Choroid plexus epithelial cell (primary cell): ENCODE results near the gene TOX3.

ENCODE experiments used
- DNase-seq: peaks from one replicate; pipeline ENCODE4 v3.0.0-alpha.2; 2010; ENCODE audit warnings: low read depth
- H3K4me3 ChIP-seq: 2 replicates; pipeline ENCODE4 v1.5.1; 2011; ENCODE audit warnings: low read depth, mild to moderate bottlenecking, control low read depth, low read length, moderate library complexity
- TF ChIP-seq, protein P1 (sequence below): conservative IDR thresholded peaks from 2 replicates; pipeline ENCODE4 v1.5.1; 2011; ENCODE audit warnings: low read depth, mild to moderate bottlenecking, control low read depth, inconsistent platforms, low read length, moderate library complexity

Gene TOX3

DNA sequence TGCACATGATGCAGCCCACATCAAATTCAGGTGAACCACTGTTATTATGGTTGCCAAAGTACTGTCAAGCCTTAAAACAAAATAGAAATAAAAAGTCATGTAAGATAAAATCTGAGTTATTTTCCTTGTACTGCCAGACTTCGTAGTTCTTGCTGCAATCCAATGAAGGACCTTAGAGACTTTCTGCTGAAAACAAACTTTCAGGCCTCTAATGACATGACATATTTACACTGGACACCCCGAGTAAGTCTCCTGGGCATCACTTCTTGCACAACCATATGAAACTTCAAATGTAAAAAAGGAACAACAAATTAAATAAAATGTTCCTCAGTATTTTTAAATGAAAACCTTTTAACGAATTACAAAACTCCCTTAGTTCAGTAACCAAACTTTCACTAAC, 66.7 kb downstream of the TOX3 start:
- no peak for DNase-seq
- TF ChIP-seq, protein P1, sequence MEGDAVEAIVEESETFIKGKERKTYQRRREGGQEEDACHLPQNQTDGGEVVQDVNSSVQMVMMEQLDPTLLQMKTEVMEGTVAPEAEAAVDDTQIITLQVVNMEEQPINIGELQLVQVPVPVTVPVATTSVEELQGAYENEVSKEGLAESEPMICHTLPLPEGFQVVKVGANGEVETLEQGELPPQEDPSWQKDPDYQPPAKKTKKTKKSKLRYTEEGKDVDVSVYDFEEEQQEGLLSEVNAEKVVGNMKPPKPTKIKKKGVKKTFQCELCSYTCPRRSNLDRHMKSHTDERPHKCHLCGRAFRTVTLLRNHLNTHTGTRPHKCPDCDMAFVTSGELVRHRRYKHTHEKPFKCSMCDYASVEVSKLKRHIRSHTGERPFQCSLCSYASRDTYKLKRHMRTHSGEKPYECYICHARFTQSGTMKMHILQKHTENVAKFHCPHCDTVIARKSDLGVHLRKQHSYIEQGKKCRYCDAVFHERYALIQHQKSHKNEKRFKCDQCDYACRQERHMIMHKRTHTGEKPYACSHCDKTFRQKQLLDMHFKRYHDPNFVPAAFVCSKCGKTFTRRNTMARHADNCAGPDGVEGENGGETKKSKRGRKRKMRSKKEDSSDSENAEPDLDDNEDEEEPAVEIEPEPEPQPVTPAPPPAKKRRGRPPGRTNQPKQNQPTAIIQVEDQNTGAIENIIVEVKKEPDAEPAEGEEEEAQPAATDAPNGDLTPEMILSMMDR, result no peak
- H3K4me3 ChIP-seq, result no peak overlapping the region

DNA sequence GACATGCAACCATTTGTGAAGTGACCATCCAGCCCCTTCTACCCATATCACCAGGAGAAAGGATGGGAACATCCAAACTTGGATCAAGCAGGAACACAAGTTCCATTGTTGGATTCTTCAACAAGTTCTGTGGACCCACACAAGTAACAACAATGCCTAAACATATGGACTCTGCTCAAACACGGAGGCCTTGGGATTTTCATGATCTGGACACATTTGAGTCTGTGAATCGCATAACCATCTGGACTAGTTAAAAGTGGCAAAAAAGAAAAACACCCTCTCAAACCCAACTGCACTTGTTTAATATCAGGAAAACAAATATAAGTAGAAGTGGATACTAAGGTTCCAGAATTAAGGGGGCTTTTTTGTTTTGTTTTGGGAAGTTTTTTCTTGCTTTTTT, 70.8 kb downstream of the TOX3 start:
- TF ChIP-seq, protein P1, result no peak
- no peak for DNase-seq
- H3K4me3 ChIP-seq, result no peak overlapping the region

DNA sequence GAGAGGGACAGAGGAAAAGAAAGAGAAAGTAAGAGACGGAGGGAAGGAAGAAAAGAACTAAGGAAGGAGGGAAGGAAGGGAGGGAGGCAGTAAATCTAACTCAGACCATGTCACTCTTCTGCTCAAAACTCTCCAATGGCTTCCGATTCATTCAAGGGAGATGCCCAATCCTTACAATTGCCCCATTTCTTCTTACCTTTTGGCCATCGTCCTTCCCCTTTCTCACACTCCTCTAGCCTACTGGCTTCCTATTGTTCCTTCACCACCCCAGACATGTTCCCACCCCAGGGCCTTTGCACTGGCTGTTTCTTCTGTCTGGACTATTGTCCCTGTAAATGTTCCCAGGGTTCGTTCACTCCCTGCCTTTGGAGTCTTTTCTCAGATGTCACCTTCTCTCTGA, 72.3 kb downstream of the TOX3 start:
- TF ChIP-seq, protein P1, result no peak
- DNase-seq, result no peak
- no peak overlapping the region for H3K4me3 ChIP-seq

DNA sequence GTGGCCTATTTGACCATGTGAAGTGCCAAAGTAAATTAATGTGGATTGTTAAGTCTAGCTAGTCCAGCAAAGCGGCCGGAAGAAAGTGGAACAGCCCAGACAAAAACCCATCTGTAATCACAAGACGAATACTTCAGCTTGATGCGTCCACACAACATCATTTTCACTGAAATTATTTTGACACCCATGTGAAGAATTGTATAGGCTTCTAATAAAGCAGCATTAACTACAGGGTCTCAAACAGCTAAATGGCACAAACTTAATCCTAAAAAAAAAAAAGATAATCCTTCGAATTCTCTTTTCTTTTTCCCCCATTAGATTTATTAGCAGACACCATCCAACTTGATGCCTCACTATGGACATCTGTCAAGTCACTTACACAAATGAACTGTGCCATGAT, 73.8 kb downstream of the TOX3 start:
- no peak overlapping the region for H3K4me3 ChIP-seq
- no peak for DNase-seq
- TF ChIP-seq, protein P1, result no peak

DNA sequence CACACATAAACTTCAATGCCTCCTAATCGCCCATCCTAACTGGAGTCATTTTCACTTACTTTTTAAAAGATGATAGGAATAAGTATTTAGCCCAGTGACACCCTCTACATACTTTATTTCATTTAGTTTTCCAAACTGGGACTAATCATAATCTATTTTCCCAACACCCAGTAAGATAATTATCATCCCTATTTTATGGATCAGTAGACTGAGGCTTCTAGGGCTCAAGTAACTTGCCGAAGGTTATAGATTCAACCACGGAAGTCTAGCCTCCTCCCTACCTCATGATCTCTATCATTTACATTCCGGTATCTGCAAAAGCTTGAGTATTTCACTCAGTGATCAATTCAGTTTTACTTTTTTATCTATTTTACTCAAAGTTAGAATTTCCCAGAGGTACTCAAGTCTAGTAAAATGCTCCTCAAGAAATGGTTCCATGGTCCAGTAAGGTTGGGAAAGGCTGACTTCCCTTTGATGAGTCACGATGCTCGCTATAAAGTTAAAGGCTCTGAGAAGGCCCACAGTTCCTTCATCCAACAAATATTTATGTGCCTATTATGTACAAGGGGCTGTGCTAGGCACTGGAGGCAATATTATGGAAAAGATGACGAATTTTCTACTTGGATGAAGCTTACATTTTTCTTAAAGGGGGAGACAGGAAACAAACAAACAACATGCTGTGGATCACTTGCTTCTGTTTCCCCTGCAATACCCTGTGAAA, 75.1 kb downstream of the TOX3 start:
- TF ChIP-seq, protein P1, result no peak
- H3K4me3 ChIP-seq, result no peak overlapping the region
- DNase-seq, result no peak

DNA sequence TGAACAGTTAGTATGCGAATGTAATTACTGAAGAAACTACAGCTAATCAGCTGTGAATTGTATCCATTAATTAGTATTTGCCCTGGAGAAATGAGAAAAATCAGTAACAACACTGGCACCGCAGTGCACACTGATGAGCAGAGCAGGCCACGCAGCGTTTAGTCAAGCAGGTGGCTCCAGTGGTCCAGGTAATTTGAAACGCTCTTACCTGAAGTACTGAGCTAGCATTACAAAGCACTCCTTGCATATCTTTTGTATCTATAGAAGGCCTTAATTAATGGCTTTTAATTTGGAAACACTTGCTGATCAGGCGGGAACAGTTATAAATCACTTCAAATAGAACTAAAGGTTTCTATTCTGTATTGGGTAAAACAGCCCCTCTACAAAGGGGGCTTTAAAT, 76.4 kb downstream of the TOX3 start:
- no peak for DNase-seq
- TF ChIP-seq, protein P1, result no peak
- H3K4me3 ChIP-seq, result no peak overlapping the region

DNA sequence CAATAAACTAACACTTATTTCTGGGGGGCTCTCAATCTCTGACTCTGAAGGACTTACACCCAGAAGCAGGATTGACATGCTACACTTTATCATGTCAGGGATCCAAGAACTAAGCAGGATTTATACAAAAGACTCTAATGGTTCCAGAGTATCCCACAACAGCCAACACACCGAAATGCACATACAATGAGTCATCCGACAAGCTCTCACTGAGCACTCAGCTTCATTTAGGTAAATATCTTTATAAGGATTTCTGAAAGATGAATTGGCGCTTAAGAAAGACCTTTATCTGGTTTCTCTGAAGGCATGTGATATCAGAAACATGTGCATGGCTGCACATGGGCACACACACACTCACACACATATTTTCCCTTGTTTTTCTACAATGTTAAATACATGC, 77.2 kb downstream of the TOX3 start:
- no peak overlapping the region for H3K4me3 ChIP-seq
- peak; percentile 0 for DNase-seq
- TF ChIP-seq, protein P1, result no peak
